Measurements from ENCODE around the gene TENT5C.

DNA sequence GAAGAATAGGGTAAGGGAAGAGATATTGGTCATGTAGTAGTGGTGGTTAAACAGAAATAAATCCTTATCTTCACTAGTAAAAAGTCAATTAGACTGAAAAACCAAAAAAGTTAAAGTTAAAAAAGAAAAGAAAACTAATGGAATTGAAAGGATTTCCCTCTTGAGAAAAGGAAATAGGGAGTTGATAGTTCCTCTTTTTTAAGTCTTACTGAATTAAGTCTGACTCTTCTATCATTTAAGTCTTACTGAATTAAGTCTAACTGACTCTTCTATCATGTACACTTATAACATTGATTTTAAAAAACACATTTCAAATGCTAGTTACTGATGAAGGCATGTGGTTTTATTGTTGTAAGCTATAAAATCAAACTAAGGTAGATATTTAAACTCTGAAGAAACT, 49.5 kb upstream of the TENT5C start:
- TF ChIP-seq, protein P1, sequence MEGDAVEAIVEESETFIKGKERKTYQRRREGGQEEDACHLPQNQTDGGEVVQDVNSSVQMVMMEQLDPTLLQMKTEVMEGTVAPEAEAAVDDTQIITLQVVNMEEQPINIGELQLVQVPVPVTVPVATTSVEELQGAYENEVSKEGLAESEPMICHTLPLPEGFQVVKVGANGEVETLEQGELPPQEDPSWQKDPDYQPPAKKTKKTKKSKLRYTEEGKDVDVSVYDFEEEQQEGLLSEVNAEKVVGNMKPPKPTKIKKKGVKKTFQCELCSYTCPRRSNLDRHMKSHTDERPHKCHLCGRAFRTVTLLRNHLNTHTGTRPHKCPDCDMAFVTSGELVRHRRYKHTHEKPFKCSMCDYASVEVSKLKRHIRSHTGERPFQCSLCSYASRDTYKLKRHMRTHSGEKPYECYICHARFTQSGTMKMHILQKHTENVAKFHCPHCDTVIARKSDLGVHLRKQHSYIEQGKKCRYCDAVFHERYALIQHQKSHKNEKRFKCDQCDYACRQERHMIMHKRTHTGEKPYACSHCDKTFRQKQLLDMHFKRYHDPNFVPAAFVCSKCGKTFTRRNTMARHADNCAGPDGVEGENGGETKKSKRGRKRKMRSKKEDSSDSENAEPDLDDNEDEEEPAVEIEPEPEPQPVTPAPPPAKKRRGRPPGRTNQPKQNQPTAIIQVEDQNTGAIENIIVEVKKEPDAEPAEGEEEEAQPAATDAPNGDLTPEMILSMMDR (IDR thresholded peaks at IDR 0.05; ENCODE audit: insufficient read depth, low read length), result no peak
- no peak for TF ChIP-seq GABPA (IDR thresholded peaks at IDR 0.05; ENCODE audit: low read depth)
- TF ChIP-seq POLR2AphosphoS5 (IDR thresholded peaks at IDR 0.05; ENCODE audit: low read depth), result no peak
